DMS53 (cell line): ENCODE data around the gene CRYL1.

Experiments
- DNase-seq: peaks from one replicate; lab custom pipeline; 2025; lab: John Stamatoyannopoulos, UW

Gene CRYL1

GRCh38 chr13:20422362-20422761, 103.3 kb downstream of the CRYL1 start:
- no peak for DNase-seq

- no peak for DNase-seq
Measured at GRCh38 chr13:20420938-20421337, 104.7 kb downstream of the CRYL1 start.

- no peak for DNase-seq
Measured at GRCh38 chr13:20418953-20419352, 106.7 kb downstream of the CRYL1 start.

- DNase-seq = no peak
Measured at GRCh38 chr13:20416223-20416745, 109.4 kb downstream of the CRYL1 start.

DNA sequence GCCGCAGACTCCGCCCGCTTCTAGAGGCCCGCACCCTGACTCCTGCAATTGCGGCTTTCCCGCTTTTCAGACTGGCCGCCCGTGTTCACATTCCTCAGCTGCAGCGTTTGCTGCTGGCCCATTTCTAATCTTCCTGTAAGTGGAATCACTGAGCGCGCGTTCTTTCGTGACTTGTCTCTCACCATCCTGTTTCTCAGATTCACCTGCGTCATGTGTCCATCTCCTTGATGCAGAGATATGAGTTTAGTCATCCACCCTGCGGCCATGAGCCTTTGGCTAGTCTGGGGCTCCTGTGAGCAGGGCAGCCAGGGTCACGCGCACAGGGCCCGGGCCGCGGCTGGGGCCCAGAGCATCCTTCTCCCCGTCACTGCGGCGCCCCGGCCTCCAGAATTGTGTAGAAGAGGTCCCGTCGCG, 110.0 kb downstream of the CRYL1 start:
- DNase-seq = no peak

GRCh38 chr13:20415306-20415679, 110.4 kb downstream of the CRYL1 start:
- no peak for DNase-seq

DNA sequence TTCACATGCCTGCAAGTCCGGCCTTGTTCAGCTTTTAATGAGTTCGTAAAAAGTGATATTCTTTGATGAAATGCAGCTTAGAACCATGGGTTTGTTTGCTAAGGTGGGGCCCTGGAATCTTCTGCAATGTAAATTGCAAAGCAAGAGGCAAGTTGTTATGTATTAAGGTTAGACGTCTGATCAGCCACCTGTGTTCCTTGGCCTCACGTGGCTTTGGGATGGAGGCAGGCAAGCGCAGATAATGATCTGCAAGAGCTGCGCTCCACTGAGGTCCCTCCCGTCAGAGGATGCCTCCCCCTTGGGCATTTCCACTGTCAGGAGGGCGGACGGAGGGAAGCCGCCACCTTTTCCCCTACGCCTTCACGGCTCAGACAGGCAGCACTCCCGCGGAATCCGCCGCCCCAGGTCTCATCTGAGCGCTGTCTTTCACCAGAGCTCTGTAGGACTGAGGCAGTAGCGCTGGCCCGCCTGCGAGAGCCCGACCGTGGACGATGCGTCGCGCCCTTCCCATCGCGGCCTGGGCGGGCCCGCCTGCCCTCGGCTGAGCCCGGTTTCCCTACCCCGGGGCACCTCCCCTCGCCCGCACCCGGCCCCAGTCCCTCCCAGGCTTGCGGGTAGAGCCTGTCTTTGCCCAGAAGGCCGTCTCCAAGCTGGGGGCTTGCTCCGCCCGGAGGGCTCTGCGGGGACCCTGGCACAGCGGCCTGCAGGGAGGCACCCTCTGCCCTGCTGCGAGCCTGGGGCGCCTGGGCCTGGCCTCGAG, 110.9 kb downstream of the CRYL1 start:
- no peak for DNase-seq

DNA sequence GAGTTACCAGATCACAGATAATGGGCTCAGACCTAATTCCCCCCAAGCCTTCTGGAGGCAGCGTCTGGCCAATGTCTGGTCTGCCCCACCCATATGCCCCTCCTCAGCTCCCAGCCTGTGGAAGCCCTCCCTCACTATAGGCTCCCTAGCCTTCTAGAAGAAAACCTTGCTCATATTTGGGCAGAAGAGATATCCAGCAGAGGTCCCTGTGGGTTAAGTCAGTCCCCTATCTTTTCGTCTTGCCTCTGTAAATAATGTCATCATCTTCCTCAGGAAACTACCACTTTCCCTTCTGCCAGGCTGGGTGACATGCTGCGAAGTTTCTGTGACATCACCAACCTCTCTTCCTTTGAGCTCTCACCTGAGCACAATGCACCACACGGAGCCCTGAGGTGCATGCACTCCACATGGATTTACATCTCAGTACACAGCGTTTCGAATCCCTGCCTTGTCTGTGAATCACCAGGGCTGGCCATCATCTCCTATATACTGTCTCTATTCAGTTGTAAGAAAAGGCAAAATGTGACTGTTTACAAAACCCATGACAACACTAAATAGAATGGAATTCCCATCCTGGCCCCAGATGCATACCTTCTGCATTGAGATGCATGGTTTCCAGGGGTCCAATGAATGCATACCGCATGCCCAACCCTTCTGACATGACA, 112.8 kb downstream of the CRYL1 start:
- no peak for DNase-seq

DNA sequence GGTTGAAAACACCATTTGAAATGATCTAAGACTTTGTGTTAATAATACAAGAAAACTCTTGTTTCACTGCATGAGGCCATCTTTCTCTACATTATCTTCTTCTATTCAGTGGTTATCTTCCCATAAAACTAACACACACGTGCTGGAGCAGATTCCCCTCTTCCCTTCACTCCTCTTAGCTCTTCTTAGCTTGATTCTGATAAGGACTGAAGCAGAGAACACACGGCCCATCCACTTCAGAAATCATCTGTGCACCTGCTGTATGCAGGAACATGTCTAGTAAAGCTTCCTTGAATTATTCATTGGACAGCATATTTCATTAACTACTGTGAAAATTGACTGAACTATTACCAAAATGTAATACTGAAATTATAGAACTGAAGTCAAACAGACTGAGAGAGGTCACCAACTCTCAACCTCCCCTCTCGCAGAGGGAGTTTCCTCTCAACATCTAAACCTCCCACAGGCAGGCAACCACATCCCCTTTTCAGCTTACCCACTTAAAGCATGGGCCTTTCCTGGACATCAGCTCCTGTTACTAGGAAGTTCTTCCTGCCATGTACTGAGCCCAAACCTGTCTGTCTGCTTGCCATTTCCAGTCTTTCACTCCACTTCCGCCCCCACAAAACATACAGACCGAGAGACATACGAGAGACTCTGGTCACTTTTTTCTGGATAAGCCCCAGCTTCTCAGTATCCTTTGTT, 113.9 kb downstream of the CRYL1 start:
- no peak for DNase-seq

DNA sequence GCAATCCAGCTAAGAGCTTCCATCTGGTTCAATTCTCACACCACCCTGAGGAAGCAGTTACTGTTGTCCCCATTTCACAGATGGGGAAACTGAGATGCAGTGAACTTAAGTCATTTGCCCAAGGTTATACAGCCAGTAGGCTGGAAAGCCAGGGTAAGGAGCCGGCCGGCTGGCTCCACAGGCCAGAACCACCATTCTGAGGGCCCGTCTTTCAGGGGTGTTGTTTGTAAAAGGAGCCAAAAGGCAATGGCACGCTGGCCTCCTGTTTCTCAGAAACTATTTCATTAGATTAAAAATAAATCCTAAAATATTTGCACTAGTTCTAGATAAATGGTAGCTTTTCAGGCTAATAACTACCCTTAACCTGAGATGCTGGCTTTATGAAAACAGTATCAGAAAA, 114.9 kb downstream of the CRYL1 start:
- DNase-seq = no peak

DNA sequence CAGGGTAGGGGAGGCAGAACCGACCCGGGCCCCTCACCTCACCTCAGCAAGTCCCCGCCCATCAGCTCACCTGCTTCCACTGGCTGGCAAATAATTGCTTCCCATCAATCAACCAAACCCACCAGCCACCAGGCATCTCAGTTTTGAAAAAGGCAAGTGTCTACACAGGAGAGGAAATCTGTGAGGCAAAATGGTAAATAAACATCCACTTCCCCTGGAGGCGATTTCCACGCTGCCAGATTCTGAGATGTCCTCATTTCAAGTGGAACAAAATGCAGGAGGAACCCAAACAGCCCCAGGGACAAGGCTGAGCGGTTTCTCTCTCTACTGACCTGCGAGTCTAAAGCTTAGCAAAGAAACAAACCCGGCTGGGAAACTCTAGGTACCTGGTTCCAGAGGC, 117.5 kb downstream of the CRYL1 start:
- no peak for DNase-seq

DNA sequence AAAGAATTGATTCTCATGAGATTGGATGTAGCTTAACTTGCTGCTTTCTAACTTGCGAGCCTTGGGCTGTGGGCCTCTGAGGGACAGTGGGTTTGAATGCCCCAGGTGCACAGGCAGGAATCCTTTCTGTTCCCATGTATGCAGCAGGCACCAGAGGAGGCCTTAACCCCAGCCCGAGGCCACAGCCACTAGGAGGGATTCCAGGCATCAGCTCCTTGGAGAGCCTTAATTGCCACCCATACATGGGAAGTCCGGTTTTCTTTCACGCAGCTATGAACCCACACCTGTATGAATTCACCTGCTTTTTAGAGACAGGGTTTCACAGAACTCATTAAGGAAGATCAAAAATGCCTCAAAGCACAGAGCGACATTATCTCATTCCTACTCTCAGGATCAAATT, 117.9 kb downstream of the CRYL1 start:
- DNase-seq = no peak

GRCh38 chr13:20405691-20406090, 120.0 kb downstream of the CRYL1 start:
- DNase-seq = no peak

GRCh38 chr13:20404488-20405222, 121.0 kb downstream of the CRYL1 start:
- no peak for DNase-seq

- no peak for DNase-seq
Measured at GRCh38 chr13:20403826-20404225, 121.8 kb downstream of the CRYL1 start.

- DNase-seq = no peak
Measured at GRCh38 chr13:20402881-20403280, 122.8 kb downstream of the CRYL1 start.

DNA sequence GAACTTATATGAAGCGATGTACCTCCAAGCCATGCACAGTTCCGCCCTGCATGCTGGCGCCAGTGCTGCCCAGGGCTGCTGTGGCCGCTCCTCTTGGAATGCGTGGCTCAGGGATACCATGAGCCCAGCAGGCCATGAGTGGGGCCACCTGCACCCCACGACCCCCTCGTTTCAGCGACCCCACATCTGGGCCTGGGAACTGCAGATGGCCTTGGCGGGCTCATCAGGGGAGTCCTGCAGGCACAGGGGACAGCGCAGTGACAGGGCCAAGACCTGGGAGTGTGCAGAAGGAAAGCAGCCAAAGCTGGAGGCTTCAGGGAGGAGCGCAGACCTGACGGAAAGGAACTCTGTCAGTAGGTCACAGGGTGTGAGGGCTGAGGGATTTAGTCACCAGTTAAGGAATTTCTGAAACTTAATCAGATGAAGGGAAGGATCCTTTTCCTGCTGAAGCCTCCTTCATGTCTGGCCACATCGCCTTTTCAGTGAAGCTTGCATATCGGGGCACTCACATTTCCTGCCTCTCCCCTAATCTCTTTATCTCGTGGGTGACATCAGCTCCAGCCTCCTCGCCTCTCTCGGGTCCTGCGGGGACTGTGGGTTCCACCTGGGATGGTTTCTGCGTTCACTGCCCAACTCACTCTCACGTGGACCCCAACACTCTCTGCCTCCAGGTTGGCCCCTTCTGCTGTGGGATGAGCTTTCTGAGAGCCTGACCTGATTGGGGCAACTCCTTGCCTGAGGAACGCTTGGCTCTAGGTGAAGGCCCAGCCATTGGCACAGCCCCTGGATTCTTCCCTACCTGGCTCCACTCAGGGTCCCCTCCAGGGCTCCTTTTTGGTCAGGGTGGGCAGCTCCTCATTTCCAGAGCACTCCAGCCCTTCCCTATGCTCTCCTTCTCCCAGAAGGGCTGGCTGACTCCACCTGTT, 123.5 kb downstream of the CRYL1 start:
- no peak for DNase-seq

- DNase-seq = no peak
Measured at GRCh38 chr13:20401531-20401930, 124.1 kb downstream of the CRYL1 start.

DNA sequence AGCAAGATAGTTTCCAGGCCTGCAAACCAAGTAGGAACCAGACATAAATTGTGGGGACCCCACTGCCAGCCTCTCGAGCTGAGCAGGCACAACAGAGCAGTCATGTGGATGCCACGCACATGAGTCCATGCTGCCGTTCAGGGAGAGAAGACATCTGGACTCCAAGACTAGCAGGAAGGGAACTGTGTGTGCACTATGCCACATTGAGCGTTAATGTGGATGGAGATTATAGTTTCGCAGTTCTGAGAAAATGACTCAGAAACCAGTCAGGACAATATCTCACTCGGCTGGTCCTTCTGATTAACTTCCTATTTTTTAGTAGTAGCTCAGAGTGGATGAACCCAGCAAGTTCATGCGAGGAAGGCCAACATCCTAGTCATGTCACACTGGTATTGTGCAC, 124.9 kb downstream of the CRYL1 start:
- no peak for DNase-seq

- no peak for DNase-seq
Measured at GRCh38 chr13:20399961-20400360, 125.7 kb downstream of the CRYL1 start.

GRCh38 chr13:20399515-20399914, 126.1 kb downstream of the CRYL1 start:
- DNase-seq = no peak
